GM12873 (cell line): ENCODE results near the gene SDF2L1.

Source experiments
- TF ChIP-seq, protein P1 (sequence below): IDR thresholded peaks from 2 replicates; pipeline ENCODE4 v1.5.1; 2012; ENCODE audit warnings: low read depth, mild to moderate bottlenecking, moderate library complexity, low read length, control low read depth; ENCODE audit not compliant: insufficient read depth; ENCODE audit errors: missing control alignments

SDF2L1 gene

DNA sequence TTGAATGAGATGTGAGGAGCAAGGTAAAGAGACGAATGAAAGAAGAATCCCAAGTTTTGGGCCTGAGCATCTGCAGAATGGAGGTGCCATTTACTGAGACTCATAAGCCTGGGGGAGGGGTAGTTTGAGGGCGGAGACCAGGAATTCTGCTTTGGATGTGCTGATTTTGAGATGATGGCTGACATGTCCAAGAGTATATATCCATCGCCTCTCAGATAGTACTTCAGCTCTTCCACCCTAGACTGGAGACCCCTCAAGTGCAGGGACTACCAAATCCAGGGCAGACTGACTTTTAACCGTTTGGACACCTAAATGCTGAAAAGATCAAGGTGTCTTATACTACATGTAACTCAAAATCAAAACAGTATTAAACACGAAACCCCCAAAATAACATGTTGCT lies 1.3 kb upstream of the SDF2L1 start:
- TF ChIP-seq, protein P1, sequence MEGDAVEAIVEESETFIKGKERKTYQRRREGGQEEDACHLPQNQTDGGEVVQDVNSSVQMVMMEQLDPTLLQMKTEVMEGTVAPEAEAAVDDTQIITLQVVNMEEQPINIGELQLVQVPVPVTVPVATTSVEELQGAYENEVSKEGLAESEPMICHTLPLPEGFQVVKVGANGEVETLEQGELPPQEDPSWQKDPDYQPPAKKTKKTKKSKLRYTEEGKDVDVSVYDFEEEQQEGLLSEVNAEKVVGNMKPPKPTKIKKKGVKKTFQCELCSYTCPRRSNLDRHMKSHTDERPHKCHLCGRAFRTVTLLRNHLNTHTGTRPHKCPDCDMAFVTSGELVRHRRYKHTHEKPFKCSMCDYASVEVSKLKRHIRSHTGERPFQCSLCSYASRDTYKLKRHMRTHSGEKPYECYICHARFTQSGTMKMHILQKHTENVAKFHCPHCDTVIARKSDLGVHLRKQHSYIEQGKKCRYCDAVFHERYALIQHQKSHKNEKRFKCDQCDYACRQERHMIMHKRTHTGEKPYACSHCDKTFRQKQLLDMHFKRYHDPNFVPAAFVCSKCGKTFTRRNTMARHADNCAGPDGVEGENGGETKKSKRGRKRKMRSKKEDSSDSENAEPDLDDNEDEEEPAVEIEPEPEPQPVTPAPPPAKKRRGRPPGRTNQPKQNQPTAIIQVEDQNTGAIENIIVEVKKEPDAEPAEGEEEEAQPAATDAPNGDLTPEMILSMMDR: no peak

DNA sequence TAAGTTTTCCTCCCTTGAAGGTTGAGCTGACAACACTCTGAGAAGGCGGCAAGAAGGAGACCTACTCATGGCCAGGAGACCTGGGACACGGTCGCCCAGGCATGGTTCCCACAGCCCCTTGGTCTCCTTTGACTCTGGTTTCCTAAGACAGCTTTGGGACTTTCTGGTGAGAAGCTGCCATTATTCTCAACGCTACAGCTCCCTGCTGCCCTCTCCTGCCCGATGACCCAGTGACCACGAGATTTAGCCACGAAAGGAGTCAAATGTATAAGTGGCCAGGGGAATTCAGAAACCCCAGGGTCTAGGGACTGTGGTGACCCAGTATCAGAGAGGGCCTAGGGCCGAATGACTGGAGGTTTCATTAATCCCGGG lies 699 bp upstream of the SDF2L1 start:
- TF ChIP-seq, protein P1: peak; percentile 25

DNA sequence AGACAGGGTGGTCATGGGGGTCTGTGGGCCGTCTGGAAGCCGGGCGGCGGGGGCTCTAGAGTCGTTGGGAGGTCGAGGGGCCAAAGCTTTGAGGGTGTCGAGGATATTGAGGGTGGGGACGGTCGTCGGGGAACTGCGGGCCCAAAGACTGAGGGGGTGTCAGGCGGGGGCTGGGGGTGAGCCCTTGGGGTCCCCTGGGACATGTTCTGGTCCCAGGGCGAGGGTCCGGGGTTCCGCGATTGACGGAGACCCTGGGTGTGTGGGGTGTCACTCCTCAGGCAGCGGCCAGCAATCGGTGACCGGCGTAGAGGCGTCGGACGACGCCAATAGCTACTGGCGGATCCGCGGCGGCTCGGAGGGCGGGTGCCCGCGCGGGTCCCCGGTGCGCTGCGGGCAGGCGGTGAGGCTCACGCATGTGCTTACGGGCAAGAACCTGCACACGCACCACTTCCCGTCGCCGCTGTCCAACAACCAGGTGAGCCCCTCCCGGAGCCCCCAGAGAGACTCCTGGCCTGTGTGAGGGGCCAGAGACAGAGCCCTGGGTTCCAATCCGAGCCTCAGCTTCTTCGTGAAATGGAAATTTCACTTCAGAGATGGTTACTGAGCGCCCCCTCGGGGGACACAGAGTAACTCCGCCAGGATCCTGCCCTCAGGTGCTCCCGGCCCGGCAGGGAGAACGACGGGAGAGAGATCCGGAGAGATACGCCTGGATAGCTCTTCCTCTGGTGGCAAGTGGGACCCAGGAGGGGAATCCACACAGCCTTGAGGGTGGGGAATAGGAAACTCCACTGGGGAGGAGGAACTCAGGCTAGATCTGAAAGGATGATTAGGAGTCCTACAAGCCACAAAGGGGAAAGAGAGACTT lies 714 bp downstream of the SDF2L1 start:
- TF ChIP-seq, protein P1: peak; percentile 78

DNA sequence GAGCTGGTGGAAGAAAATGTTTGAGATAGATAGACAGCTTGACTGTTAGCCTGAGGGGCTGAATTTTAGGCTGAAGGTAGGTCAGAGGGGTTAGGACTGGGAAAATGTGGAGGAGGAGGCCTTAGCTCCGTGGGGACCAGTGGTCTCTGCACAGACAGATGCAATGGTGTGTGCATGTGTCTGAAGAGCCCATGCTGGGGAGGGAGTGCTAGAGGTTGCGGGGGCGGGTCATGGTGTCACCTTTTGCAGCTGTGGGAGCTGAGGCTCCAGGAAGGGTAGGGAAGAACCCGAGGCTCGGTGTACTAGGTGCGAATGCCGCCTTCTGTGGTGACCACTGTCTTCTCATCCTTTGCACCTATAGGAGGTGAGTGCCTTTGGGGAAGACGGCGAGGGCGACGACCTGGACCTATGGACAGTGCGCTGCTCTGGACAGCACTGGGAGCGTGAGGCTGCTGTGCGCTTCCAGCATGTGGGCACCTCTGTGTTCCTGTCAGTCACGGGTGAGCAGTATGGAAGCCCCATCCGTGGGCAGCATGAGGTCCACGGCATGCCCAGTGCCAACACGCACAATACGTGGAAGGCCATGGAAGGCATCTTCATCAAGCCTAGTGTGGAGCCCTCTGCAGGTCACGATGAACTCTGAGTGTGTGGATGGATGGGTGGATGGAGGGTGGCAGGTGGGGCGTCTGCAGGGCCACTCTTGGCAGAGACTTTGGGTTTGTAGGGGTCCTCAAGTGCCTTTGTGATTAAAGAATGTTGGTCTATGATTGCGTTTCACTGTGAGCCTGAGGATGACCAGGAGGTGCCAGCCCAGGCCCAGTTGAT lies 1.6 kb downstream of the SDF2L1 start:
- TF ChIP-seq, protein P1: peak; percentile 49

DNA sequence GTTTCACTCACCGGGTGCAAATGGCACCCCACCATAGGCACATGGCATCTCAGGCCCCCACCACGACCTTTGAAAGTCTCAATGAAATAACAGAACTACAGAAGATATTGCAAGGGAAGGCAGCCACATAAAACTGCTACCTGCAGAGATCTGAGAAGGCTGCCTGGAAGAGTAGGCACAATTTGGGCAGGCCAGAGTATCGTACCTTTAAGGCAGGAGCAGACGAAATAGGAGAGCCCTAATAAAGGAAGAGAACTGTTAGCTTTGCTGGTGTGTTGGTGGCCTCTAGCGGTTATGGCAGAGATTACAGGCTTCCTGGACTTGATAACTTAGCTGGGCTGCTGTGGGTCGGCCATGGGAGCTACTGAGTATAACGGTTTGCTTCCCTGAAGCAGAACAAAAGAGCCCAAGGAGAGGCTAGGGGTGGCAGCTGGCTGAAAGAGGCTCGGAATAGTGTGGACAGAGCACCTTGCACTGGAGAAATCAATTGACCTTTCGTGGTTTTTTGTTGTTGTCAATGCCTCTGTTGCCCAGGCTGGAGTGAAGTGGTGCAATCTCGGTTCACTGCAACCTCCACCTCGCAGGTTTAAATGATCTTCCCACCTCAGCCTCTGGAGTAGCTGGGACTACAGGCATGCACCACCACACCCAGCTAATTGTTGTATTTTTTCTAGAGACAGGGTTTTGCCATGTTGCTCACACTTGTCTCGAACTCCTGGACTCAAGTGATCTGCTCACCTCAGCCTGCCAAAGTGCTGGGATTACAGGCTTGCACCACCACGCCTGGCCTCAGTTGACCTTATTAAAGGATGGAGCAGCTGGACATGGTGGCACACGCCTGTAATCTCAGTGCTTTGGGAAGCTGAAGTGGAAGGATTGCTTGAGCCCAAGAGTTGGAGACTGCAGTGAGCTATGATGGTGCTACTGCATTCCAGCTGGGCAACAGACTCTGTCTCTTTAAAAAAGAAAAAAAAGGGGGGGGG lies 4.8 kb downstream of the SDF2L1 start:
- TF ChIP-seq, protein P1: peak; percentile 93

DNA sequence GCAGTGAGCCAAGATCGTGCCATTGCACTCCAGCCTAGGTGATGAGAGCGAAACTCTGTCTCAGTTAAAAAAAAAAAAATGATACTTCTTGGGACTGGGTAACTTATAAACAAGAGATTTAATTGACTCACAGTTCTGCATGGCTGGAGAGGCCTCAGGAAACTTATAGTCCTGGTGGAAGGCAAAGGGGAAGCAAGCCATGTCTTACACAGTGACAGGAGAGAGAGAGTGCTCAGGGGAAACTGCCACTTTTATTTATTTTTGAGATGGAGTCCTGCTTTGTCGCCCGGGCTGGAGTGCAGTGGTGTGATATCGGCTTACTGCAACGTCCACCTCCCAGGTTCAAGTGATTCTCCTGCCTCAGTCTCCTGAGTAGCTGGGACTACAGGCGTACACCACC lies 8.2 kb downstream of the SDF2L1 start:
- TF ChIP-seq, protein P1: no peak
